T-helper 2 cell (primary cell): ENCODE results near the gene TJP2.
A peak's percentile ranks its signal among the peaks of the same experiment; 100 is the strongest.

ENCODE experiments used
- DNase-seq, 5 experiments: peaks; one replicate each; pipeline versions ENCODE4 v3.0.0 to v3.0.0-alpha.2; 2012 to 2022

TJP2 gene

DNA sequence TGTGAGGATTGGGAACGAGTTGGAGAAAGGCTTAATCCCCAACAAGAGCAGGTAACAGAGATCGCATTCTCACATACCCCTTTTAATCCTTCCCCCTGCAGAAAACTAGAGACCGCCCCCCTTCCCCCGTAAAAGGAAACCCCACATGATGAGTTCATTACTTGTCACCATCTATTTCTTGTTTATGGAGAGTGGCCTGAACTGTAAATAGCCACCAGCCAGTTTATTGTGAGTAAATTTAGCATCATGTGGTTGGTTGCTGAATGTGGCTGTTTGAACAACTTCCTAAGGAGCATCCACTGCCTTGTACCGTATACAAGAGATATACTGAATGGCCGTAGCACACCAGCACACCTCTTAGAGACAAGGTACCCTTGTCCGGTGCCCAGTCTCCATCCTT, 62.1 kb downstream of the TJP2 start:
- DNase-seq = no peak

DNA sequence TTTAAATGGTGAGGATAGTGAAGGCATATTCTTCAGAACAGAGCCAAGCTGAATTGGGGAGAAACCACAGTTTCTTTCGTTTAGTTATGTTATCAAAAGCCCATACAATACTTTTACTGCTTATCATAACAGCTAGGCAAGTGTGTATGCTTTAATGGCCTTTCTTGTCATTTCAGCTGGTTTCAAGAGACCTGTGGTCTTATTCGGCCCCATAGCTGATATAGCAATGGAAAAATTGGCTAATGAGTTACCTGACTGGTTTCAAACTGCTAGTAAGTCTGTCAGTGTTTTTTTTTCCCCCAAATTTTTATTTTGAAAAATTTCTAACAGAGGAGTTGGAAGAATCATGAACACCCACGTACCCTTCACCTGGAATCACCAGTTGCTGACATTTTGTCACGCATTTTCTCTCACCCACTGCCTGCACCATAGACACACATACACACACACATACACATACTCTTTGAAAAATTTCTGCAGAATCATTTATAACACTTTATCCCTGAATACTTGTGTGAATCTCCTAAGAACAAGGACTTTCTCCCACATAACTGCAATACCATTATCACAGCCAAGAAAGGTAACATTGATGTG, 63.7 kb downstream of the TJP2 start:
- DNase-seq = no peak

DNA sequence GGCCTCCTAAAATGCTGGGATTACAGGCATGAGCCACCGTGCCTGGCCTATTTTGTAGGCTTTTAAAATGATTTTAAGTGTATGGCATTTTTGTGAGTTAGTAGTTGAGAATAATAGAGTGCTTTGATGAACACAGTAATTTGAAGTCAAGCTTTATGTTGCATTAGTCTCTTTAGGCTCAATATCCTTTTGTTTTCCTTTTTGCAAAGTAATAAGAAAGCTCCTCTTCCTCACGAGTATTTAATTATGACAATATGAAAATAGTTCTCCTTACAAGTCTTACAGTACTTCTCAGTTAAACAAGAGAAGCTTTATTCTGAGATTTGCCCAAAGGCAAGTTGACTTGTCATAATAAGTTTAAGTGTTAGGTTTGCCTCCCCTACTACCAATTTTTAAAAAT, 69.0 kb downstream of the TJP2 start:
- no peak for DNase-seq

DNA sequence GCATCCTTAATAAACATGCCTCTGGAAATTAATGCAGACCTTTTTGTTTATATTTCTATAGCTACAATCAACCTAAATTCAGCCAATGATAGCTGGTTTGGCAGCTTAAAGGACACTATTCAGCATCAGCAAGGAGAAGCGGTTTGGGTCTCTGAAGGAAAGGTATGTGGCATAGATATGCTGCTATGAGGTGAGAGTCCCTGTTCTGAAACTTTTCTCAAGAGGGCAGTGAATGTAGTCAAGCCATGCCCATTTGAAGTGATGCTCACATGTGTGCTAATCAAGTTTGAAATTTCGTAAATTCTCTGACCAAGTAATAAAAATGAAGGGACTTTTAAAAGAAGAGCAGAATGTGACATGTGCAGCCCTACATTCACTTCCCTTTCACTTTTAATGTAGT, 72.6 kb downstream of the TJP2 start:
- no peak for DNase-seq

DNA sequence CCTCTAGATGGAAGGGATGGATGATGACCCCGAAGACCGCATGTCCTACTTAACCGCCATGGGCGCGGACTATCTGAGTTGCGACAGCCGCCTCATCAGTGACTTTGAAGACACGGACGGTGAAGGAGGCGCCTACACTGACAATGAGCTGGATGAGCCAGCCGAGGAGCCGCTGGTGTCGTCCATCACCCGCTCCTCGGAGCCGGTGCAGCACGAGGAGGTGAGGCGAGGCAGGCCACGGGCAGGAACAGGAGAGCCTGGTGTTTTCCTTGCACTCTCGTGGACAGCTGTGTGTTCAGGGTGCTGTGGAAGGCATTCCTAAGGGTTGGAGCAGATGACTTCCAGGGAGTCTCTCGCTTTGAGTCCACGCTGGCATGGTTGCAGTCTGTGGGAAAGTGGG, 73.9 kb downstream of the TJP2 start:
- no peak for DNase-seq

DNA sequence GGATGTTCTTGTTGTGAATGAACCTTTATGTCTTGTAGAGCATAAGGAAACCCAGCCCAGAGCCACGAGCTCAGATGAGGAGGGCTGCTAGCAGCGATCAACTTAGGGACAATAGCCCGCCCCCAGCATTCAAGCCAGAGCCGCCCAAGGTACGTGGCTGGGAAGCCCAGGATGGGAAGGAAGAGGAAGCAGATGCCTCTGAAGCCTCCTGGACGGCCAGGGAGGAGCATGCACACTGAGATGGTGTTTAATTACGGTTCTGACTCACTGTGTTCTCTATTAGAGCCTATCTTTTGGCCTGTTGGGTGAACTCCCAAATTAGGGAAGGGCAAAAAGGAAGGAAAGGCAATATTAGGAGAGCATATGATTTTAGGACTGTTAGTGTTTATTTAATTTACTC, 75.3 kb downstream of the TJP2 start:
- no peak for DNase-seq

DNA sequence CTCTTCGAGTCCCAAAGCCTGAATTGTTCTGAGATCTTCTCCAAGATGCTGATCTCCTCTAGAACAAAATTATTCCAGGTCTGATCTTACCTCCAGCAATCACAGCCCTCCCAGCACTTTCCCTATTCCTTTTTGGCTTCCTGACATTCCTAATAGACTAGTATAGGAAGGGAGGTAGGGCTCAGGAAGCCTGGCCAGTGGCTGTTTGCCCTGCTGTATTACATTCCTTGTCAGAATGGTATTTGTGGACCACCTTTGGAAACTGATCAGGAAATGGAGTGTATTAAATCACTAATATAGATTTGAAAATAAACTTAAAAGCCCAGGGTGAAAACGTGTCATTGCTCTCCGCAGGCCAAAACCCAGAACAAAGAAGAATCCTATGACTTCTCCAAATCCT, 76.6 kb downstream of the TJP2 start:
- no peak for DNase-seq

DNA sequence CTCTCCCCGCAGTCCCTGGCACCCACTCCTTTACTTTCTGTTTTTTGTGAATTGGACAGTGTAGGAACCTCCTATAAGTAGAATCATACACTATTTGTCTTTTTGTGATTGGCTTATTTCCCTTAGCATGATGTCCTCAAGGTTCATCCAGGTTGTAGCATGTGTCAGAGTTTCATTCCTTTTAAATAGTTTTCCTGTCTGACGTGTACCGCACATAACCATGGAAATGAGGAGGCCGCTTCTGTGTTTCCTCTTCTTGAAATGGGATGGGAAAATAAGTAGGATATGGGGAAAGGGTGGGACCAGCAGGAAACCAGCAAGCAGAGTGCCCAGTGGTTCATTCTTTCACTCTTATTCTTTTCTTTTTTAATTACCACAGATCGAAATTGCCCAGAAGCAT, 78.4 kb downstream of the TJP2 start:
- DNase-seq = no peak

DNA sequence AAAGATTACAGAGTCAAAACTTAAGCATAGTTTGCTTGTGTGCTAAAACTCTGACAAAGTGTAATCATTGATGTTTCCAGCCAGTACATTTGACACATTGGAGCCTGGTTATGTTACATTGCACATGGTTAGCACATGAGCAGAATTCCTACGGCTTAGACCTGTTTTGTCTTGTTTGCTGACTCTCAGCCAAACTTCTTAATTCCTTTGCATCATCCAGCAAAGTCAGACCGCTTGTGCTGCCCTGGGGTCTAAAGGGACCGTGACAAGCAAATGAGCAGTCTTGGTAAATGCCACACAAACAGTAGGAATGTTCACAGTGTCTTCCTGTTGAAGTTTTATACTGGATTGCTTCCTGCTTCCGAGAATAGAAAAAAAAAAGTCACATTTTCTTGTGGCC, 79.0 kb downstream of the TJP2 start:
- no peak for DNase-seq

DNA sequence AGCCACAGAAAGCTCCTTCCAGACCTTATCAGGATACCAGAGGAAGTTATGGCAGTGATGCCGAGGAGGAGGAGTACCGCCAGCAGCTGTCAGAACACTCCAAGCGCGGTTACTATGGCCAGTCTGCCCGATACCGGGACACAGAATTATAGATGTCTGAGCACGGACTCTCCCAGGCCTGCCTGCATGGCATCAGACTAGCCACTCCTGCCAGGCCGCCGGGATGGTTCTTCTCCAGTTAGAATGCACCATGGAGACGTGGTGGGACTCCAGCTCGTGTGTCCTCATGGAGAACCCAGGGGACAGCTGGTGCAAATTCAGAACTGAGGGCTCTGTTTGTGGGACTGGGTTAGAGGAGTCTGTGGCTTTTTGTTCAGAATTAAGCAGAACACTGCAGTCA, 80.1 kb downstream of the TJP2 start:
- DNase-seq = no peak

DNA sequence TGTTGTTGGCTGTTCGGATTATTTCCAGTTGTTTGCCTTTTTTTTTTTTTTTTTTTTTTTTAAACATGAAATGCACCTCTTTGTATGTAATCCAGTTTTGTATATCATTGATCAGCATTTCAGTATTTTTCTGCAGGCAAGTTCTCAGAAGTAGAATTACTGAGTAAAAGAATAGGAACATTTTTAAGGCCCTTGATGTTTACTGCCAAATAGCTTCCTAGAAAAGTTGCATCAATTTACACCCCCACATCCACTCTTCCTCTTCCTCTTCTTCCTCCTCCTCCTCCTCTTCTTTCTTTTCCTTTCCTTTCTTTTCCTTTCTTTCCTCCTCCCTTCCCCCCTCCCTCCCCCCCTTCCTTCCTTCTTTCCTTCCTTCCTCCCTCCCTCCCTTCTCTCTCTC, 81.5 kb downstream of the TJP2 start:
- DNase-seq = no peak

DNA sequence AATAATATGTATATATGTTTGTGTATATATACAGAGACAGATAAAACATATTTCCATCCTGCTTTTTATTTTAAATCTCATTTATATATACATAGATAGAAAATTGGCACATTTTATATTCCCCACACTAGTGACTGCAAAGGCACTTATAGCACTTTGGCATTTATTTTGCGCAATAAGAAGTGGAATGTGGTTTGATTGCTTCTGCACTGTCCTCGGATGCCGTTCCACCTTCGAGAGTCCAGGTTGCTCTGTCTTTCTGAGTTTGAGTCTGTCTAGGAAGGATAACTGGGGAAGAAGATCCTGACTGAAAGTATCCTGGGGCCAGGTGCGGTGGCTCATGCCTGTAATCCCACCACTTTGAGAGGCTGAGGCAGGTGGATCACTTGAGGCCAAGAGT, 84.5 kb downstream of the TJP2 start:
- no peak for DNase-seq

DNA sequence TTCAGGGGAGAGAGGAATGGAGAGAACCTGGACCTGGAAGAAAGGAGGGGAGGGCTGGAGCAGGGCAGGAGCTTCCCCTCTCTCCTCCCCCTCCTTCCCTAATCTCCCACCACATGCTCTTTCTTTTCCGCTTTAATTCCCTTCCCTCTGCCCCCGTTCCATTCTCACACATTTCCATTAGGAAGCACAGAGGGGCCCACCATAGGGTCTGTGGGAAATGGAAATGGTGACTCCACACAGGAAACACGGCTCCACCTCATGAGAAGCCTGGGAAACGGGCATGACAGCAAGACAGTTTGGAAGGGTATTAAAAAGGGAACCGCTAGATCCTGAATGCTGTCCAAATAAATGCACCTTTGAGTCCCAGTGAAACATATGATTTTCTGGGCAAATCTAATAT, 86.1 kb downstream of the TJP2 start:
- DNase-seq = no peak

DNA sequence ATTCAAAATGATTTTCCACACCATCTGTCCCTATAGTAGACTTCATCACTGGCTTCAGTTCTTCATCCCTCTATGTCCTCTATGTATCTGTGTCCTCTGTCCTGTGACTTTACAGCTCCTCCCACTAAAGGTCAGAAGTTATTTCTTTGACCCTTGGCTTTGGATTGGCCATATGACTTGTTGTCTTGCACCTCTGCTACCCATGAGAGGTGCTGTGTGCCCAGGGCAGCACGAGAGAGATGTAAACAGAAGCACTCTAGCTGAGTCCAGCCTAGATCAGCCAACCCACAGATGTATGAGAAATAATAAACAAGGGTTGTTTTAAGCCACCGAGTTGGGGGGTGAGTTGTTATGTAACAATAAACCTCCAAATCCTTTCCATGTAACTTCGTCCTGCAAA, 87.6 kb downstream of the TJP2 start:
- DNase-seq = no peak

DNA sequence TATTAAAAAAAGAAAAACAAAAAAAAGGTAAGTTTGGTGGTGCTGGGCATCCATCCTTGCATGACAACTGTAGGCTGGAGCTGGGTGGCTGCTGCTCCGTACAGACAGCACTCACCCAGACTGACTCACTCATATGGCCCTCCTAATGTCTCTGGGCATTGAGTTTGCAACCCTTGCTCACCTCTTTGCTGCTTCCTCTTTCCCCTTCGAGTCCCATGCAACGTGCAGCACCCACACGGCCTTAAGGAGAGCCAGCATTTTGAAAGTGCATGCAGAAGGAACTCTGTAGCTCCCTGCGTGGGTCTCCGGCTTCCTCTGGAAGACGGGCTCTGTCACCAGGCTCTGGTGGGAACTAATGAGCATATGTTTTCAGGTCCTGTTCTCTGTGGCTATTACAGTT, 90.4 kb downstream of the TJP2 start:
- no peak for DNase-seq

DNA sequence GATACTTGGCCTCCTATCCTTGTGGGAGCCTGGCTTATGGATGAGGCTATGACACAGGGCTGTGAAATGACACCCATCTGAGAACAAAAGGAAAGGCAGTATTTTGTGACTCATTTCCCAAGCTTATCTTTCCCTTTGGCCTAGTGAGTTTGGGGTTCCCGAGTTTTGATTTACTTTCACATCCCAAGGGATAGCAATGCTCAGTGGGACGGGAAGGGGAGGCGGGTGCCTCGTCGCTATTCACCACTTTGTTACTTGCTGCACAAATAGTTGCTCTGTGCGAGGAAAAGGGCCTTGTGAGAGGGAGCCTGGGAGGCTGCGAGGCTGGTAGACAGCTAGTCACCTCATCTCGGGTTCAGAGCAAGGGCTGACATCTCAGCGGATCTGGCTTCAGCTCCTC, 91.8 kb downstream of the TJP2 start:
- no peak for DNase-seq

DNA sequence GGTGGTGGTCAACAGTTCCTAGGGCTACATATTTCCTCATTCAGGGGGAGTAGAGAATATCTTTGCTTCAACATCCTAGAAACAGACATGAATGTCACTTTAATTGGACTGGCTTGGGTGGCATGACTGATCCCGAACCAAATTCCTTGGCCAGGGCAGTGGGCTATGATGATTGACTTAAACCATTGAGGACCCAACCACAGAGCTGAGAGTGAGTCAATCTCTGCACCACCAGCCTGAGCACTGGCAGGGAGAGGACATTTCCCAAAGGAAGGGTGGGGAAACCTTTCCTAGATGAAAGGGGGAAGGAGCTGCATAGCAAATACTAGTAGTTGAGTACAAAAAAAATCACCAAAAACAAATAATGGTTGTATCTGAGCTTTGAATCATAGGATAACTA, 98.1 kb downstream of the TJP2 start:
- no peak for DNase-seq

DNA sequence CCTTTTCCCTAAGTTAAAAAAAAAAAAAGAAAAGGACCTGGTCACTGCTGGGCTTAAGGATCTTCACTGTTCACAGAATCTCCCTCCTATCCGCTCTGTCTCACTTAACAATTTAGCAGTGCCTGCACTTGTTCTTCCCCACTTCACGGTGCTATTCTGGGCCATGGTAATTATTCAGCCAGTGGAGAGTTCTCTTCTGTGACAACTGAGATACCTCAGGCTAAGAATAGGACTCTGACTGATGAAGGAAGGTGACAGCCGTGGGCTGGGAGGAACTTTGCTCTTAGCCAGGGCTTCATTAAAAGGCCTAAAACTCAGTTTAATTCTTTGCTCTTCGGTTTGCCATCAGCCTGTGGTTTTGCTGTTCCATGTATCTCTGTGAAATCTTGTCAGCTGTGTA, 99.1 kb downstream of the TJP2 start:
- DNase-seq = no peak

DNA sequence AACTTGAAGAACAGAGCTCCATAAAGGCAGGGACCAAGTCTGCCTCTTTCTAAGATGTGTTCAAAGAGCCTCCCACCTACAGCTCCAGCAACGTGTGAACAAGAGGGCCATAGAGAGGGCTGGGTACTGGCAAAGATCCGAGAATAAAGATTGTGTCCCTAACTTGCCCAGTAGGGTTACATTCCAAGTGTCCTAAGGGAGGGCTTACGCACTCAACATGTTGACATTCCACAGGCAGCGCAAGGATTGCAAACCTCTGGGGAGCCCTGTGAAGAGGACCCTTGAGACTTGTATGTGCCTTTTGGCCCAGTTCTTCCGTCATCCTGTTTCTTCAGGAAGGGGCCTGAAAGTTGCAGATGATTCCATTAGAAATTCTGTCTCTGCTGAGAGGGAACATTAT, 102.7 kb downstream of the TJP2 start:
- DNase-seq = no peak

DNA sequence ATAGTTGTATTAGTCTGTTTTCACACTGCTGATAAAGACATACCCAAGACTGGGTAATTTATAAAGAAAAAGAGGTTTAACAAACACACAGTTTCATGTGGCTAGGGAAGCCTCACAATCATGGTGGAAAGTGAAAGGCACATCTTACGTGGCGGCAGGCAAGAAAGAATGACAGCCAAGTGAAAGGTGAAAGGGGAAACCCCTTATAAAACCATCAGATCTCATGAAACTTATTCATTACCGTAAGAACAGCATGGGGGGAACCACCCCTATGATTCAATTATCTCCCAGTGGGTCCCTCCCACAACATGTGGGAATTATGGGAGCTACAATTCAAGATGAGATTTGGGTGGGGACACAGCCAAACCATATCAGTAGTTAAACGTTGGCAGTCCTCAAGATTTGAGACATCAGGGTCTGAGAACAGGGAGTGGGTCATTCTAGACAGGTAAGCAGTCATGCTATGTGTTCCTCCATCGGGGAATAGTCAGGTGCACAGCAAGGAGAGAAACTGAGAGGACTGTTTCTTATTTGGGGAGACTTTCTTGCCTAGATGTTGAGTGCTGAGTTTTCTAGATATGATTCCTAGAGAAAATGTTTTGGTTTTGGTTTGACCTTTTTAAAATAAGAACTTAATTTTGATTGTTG, 105.1 kb downstream of the TJP2 start:
- DNase-seq = peak in 1 of 5 experiments; percentile 15

DNA sequence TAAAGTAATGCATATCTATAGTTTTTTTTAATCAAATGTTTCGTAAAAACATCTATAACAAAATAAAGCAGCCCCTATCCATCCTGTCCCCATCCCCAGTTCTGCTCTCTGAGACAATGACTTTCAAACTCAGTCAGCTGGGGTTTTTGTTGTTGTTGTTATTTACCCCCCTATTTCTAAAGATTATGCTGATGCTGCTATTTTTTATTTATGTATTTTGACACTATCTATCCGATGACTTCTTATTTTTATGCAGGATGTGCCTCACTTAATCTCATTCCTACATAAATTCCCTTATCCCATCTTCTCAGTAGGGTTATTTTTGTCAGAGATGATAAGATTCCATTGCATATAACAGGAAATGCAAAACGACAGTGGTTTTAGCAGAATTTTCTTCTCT, 105.7 kb downstream of the TJP2 start:
- DNase-seq = no peak

DNA sequence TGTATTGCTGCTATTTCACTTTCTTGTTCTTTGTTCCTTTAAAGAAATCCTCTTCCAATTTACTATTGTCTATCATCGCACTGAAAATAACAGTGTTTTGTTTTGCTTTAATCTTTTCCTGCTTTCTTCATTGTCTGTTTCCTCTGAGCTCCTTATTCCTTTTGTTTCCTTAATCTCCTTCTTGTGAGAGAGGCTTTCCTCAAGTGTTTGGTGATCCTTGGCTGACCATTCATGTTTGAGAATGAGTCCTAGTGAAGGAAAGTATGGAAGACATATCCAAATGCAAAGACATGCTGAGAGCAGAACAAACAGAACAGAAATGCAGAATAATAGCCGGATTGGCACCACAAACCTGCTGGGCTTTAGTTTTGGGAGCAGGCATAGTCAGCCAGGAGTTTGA, 108.9 kb downstream of the TJP2 start:
- no peak for DNase-seq

DNA sequence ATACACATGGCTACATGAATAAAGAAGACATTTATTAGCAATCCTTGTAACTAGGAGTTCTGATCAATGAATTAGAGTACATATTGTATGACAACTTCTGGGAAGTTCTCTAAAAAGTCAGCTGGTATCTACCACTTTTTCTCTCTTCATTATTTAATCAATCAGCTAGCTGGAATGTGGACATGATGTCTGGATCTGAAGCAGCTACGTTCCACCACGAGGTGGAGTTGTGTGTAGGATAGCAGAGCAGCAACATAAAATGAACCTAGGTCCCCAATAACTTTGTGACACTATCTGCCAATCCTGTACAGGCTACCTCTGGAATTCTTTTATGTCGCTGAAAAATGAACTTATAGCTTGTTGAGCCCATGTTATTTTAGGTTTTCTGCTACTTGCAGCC, 118.0 kb downstream of the TJP2 start:
- DNase-seq = no peak

DNA sequence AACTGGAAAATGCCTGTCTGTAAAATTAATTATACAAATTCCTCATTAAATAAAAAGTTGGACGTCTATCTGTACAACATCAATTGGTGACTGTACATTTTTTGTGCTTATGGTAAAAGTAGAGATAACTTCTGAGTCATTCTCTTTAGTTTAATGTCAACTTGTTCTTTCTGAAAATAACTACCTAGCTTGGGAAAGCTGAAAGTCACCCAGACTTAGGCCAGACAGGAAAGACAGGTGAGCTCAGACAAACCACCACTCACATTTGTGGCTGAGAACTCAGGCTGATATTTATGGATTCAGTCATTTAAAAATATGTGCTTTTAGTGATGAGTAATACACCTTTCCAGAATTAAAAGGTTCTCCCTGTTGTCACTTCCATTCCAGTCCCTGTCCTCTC, 119.1 kb downstream of the TJP2 start:
- DNase-seq = no peak

DNA sequence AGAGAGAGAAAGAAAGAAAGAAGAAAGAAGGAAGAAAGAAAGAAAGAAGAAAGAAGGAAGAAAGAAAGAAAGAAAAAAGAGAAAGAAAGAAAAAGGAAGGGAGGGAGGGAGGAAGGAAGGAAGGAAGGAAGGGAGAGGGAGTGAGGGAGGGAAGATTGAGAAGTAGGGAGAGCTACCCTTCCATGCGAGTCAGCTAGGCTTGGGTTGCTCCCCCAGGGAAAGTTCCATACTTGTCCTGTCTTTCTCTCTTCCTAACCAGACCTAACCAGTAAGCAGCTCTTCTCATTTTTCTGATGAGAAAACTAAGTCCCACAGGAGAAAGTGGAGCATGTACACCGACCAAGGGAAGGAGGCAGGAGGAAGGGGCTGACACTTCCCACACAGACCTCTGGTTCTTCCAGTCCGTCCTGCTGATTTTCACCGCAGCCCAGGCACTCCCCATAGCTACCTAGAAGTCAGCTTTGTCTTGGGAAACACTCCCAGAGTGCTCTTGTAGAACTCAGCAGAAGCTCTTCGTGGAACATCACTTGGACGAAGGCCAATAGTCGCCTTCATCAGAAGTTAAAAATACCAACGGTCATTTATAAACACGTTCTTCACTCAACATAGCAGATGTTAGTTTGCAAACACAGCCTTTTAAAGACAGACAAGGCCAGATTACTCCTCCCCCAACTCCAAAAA, 121.9 kb downstream of the TJP2 start:
- no peak for DNase-seq
